GM12872 (cell line): ENCODE data around the gene ZNF536.

Experiments
- CTCF ChIP-seq: IDR thresholded peaks from 3 replicates; pipeline ENCODE4 v1.5.1; 2011; ENCODE audit warnings: low read depth, mild to moderate bottlenecking, low read length, moderate library complexity; ENCODE audit not compliant: insufficient read depth

ZNF536 gene

GRCh38 chr19:30391554-30392551, 19.7 kb downstream of the ZNF536 start:
- no peak for TF ChIP-seq CTCF

DNA sequence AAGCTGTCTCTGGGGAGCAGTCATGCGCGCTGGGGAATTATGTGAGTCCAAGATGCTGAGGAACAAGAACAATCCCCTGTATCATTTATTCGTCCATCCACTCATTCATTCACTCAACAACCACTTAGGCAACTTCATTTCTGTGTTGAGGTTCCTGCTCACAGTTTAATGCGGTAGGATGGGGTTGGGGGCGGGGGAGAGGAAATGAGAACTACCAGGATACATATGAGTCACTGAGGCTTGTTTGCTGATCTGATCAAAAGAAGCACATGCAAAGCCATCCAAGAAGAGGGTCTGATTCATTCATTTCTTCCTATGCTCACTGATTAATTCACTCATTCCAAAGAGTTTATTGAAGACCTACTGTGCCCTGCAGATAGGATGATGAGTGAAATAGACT, 20.9 kb downstream of the ZNF536 start:
- no peak for TF ChIP-seq CTCF

DNA sequence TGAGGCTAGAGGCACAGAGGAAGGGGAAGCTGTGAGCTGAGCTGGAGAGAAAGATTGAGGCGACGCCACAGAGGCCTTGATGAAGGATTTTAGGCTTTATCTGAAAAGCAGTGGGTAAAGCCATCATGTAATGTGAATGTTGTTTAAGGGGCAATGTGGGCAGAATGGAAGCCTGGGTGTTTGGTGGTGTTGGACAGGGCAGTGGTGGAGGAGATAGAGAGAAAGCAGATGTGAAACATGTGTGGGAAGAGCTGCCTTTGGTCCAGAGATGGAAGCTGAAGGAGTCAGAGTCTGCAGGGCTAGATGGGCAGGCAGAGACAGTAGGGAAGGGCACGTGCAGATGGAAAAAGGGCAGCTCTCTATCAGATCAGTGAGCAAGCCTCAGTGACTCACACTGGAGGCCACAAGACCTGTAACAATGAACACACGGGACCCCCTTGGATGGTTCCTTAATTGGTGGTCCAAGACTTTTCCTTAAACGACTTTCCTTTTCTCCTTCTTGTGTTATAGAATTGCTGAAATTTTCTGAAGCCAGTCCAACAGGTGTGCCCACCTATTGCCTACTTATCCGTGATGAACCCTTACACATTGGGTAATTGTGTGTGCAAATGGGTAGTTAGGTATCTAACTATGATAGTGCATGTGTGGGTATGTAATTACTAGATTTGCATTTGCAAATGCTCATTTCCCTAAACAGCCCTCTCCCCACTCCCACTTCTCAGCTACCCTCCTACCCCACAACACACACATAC, 21.7 kb downstream of the ZNF536 start:
- no peak for TF ChIP-seq CTCF

DNA sequence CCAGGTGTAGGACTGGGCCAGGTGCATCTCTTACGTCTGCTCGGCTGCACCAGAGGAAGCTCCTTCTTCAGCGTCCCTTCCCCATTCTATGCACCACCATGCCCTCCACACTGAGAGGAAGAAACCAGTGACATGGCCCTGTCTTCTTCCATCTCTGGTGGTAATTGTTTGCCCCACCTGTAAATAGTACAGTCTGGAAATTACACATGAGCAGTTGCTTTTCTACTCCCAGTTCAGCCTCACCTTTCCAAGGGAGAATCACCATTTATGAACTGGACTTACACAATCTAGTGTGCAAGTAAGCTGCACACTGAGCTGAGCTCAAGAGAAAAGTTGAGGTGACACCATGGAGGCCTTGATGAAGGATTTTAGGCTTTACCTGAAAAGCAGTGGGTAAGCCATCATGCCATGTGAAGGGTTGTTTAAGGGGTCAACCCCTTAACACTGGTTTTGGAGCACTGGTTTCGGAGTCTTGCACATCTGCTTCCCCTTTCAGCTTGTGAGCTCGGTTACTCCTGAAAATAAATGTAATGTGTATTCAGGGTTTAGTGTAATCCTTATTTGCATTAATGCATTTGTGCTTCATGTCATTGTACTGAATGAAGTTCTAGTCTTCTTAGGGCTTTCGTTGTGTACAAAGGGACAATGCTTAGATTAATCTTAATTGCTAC, 22.4 kb downstream of the ZNF536 start:
- no peak for TF ChIP-seq CTCF

DNA sequence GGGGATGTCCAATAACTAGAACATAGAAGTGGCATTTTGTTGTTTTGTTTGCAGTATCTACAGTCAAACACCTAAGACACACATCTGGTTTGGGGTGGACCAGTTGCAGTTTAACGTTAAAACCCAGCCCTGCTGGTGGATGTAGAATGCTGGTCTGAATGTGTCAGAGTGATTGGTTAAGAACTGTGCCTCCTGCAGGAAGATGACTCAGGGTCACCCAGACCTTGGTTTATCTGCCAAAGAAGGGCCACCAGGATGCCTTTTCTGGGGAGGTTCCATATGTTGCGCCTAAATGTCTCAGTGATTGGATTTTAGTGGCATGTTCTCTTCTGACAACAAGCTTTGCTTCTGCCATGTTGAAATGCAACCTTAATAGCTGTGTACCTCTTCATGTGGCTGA, 23.1 kb downstream of the ZNF536 start:
- TF ChIP-seq CTCF, result no peak

DNA sequence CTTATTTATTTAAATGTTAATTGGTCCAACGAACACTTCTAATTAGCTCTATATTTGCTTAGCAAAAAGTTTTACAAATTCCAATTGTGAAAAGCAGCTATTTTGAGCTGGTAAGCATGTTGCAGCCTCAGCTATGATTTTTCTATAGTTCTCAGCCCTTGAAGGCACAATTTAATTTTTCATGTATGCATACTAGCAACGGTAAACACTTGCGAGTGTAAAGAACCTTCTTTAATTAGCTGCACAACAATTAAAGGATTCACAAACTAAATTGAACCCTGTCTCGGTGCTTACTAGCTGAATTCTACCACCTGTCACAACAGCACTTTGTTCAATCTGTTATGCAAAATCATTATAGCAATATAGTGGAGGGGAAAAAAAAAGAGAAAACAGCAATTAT, 29.8 kb downstream of the ZNF536 start:
- TF ChIP-seq CTCF, result no peak
